ENCODE measurements around the gene HAUS7. TPM values are rescaled to one million over a fixed set of nuclear protein-coding genes. Genes with fewer than 3 reads are reported as not detected.
A peak's percentile ranks its signal among the peaks of the same experiment; 100 is the strongest.

The HAUS7 gene
- polyA plus RNA-seq, 1 experiment: 38.4 TPM

GRCh38 chrX:153414856-153415510 lies 55.4 kb downstream of the HAUS7 start:
- ChIA-PET CTCF (interaction anchor here (1.4 kb wide), 1 partner anchor 22 kb away, joined by 3 read pairs; no protein-coding TSS in a partner anchor), POLR2A (no interaction called here)
- DNase-seq (ENCODE audit: low read depth): no peak
- no peak for TF ChIP-seq CTCF (IDR thresholded peaks at IDR 0.05; ENCODE audit: insufficient read depth, low read depth, low read length)
- no peaks in the 10 kb centered on the region for H3K27me3 ChIP-seq (ENCODE audit: control insufficient read depth, insufficient read depth, low read length)
- no peak overlapping the region for H3K4me3 ChIP-seq (ENCODE audit: low read depth, low read length)
- H3K36me3 ChIP-seq (ENCODE audit: control insufficient read depth, insufficient read depth, low read length): no peaks in the 10 kb centered on the region

GRCh38 chrX:153413731-153414130 lies 56.6 kb downstream of the HAUS7 start:
- CTCF ChIA-PET: interaction anchor here (1.0 kb wide), 2 partner anchors 35 to 381 kb away, joined by 3 read pairs; no protein-coding TSS in a partner anchor
- no peak for DNase-seq (ENCODE audit: low read depth)
- H3K36me3 ChIP-seq (ENCODE audit: control insufficient read depth, insufficient read depth, low read length): no peaks in the 10 kb centered on the region
- POLR2A ChIA-PET: no interaction called here
- no peak for TF ChIP-seq CTCF (IDR thresholded peaks at IDR 0.05; ENCODE audit: insufficient read depth, low read depth, low read length)
- H3K27me3 ChIP-seq (ENCODE audit: control insufficient read depth, insufficient read depth, low read length): no peaks in the 10 kb centered on the region
- H3K4me3 ChIP-seq (ENCODE audit: low read depth, low read length): no peak overlapping the region

- TF ChIP-seq CTCF (IDR thresholded peaks at IDR 0.05; ENCODE audit: insufficient read depth, low read depth, low read length): peak; percentile 17; the same call in 1 of the 2 replicates
These were observed 57.3 kb downstream of the HAUS7 start for GRCh38 chrX:153412746-153413720.

GRCh38 chrX:153411988-153412574 lies 58.3 kb downstream of the HAUS7 start:
- ChIA-PET CTCF (no interaction called here), POLR2A (no interaction called here)
- H3K4me3 ChIP-seq (ENCODE audit: low read depth, low read length): peak overlapping the region; percentile 57
- no peaks in the 10 kb centered on the region for H3K36me3 ChIP-seq (ENCODE audit: control insufficient read depth, insufficient read depth, low read length)
- no peak for TF ChIP-seq CTCF (IDR thresholded peaks at IDR 0.05; ENCODE audit: insufficient read depth, low read depth, low read length)
- H3K27me3 ChIP-seq (ENCODE audit: control insufficient read depth, insufficient read depth, low read length): no peaks in the 10 kb centered on the region
- no peak for DNase-seq (ENCODE audit: low read depth)

More at GRCh38 chrX:153412746-153413720, 57.3 kb downstream of the HAUS7 start:
- no peaks in the 10 kb centered on the region for H3K27me3 ChIP-seq (ENCODE audit: control insufficient read depth, insufficient read depth, low read length)
- ChIA-PET POLR2A (no interaction called here), CTCF (interaction anchor here (1.0 kb wide), 2 partner anchors 36 to 380 kb away, joined by 3 read pairs; no protein-coding TSS in a partner anchor)
- no peak overlapping the region for H3K4me3 ChIP-seq (ENCODE audit: low read depth, low read length)
- no peaks in the 10 kb centered on the region for H3K36me3 ChIP-seq (ENCODE audit: control insufficient read depth, insufficient read depth, low read length)
- DNase-seq (ENCODE audit: low read depth): no peak

Measured in BJ (cell line).